Stimulated activated CD8-positive, alpha-beta memory T cell treated with anti-CD3 and anti-CD28 coated beads, Interleukin-7, amount 100 ng/mL, for 1 hour (primary cell): ENCODE measurements around the gene DCC.
"Not testable (repeated sequence)": the region's sequence is repeated elsewhere in the genome, so short reads cannot be mapped to it uniquely, and the experiment has no call there.

Source experiments
- DNase-seq, 2 donors: peaks; one replicate each; pipeline ENCODE4 v3.0.0-alpha.2; 2020; ENCODE audit warnings: low read depth in 2 of 2

The DCC gene

DNA sequence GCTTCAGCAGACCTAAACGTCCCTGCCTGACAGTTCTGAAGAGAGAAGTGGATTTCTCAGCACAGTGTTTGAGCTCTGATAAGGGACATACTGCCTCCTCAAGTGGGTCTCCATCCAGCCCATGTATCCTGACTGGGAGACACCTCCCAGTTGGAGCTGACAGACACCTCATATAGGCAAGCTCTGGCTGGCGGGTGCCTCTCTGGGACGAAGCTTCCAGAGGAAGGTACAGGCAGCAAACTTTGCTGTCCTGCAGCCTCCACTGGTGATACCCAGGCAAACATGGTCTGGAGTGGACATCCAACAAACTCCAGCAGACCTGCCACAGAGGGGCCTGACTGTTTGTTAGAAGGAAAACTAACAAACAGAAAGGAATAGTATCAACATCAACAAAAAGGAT, 1156.0 kb downstream of the DCC start:
- no peak for DNase-seq

- no peak for DNase-seq
Observed at GRCh38 chr18:53503914-53504441, 1164.0 kb downstream of the DCC start.

DNA sequence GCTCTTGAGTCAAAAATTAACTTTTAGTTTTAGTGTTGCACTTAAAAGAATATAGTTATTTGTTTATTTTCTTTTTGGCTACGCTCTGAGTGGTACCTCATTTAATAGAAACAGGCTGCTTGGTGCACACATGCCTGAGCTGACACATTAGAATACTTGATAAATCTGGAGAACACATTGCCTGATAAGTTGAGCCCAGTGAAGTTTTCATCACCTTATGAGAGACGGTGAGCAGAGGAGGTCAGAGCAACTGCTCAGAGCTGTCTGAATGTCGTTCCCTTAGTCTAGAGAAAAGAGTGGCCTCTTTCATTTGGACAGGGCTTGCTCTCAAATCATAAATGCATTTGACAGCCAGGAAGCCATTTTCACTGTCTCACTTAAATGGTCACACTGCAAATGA, 1168.5 kb downstream of the DCC start:
- DNase-seq, result no peak

GRCh38 chr18:53509886-53510285, 1169.9 kb downstream of the DCC start:
- DNase-seq, result no peak

DNA sequence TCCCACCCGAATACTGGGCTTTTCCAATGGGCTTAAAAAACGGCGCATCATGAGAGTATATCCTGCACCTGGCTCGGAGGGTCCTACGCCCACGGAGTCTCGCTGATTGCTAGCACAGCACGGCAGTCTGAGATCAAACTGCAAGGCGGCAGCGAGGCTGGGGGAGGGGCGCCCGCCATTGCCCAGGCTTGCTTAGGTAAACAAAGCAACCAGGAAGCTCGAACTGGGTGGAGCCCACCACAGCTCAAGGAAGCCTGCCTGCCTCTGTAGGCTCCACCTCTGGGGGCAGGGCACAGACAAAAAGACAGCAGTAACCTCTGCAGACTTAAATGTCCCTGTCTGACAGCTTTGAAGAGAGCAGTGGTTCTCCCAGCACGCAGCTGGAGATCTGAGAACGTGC, 1171.7 kb downstream of the DCC start:
- not testable (repeated sequence) for DNase-seq

DNA sequence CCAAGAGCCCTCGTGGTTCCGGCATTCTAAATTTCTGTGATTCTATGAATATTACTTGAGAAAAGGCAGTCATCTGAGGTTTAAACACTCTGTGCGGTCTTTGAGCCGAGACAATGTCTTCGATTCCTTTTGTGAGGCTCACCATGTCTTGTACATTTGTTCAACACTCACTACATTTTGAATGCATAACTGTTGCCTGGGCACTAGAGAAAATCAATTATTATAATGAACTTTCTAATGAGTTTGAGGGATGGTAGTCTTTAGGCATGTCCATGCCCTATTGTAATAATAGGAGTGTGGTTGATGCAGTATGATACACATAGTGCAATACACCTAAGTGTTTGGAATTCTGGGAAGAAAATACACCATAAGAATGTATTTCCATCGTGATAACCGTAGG, 1181.1 kb downstream of the DCC start:
- DNase-seq, result no peak

GRCh38 chr18:53526101-53526870, 1186.3 kb downstream of the DCC start:
- no peak for DNase-seq

- no peak for DNase-seq
Observed at GRCh38 chr18:53527365-53527764, 1187.4 kb downstream of the DCC start.

DNA sequence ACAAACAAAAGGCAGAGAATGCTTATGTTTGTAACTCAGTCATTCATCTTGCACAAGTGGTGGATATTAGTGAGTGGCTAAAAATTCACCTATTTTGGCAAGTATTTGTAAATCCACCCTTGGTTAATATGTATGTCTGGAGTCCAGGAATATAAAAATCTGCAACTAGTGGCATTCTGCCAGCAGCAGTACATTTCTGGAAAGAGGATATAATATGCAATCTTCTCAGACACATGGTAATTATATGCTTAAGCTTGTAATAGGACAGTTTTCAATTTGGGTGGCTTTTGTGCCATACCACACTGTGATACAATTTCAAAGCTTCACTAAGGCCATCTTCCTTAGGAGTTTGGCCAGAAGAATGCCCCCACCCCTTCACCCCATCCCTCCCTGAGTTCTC, 1191.2 kb downstream of the DCC start:
- DNase-seq, result no peak

GRCh38 chr18:53531896-53532295, 1191.9 kb downstream of the DCC start:
- no peak for DNase-seq

DNA sequence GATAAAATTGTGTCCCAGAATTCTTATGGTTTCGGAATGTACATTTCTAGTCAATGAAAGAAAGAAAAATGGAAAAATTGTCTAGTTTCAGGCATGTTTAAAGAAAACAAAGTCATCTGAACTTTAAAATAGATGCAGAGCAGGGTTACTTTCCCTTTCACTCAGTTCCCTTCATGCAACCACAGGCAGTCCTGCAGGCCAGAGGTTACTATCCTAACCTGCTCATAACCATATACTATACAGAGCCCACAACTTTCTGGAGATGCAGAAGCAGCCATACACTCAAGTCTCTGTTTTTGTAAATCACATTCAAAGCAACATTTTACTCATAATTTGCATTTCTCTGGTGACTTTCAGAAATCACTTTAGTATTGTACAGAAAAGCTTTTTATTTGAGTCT, 1194.2 kb downstream of the DCC start:
- no peak for DNase-seq

- DNase-seq, result no peak
Observed at GRCh38 chr18:53534695-53535094, 1194.7 kb downstream of the DCC start.

DNA sequence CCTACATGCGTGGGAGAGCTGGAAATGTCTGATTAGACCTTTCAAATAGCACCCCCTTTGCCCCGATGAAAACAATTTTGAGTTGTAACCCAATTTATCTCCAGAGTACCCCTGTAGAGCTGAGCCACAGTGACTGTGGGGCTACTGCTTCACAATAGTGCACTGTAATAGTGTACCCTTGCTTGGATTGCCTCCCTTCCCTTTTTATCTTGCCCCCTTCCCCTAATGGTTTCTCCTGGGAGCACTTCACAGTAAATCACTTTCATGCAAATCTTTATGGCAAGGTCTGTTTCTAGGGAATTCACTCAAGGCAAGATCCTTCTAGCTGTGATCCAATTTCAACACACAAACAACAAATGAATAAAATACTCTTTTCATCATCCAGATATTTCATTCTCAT, 1196.9 kb downstream of the DCC start:
- no peak for DNase-seq

DNA sequence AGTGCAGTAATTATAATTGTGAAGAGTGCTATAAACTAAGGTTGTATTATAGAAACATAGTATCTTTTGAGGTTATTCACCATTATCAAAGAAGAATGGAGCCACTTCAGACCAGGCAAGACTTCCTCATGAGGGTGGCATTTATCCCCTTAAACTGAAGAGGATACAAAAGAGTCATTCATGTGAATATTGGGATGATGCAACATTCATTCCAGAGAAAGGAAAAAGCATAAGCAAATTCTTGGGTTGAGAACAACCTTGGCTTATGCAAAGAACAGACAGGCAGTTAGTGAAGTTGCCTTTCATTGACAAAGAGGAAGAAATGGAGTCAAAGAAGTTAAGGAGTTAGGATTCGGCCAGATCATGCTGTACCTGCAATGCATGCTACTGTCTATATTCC, 1201.9 kb downstream of the DCC start:
- DNase-seq, result no peak

GRCh38 chr18:53543711-53544110, 1203.7 kb downstream of the DCC start:
- no peak for DNase-seq

DNA sequence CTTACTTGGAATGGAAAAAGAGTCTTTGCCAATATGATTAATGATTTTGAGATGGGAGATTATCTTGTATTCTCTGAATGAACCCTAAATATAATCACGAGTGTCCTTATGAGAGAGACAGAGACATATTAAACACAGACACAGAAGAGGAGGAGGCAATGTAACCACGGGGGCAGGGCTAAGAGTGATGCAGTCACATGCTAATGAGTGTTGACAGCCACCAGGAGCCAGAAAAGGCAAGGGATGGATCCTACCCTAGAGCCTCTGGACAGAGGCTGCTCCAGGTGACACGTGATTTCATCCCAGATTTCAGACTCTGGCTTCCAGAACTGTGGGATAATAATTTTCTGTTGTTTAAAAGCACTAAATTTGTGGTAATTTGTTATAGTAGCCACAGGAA, 1204.9 kb downstream of the DCC start:
- no peak for DNase-seq

DNA sequence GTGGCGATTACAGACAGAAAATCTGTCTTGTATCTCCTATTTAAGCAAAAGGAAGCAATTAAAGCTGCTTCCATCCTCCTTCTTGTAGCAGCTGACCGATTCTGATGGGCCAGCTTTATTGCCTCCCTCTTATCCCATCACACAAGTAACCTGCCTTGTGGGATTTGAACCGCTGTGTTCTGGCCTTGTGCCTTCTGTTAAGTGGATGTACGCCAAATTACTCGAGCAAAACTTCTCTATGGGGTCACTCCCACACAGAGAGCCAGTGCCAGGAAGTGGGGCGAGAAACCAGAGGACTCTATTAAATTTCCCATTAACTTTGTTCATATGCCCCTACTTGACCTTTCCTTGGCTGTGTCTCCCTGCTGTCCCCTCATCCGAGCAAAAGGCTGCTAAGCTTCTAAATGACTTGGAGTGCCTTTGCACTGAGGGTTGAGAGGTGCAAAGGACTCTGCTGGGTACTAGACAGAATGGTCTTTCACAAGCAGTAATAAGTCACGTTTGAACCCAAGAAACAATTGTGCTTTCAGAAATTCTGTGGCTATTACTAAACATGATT, 1212.0 kb downstream of the DCC start:
- no peak for DNase-seq

- no peak for DNase-seq
Observed at GRCh38 chr18:53553030-53553429, 1213.0 kb downstream of the DCC start.

DNA sequence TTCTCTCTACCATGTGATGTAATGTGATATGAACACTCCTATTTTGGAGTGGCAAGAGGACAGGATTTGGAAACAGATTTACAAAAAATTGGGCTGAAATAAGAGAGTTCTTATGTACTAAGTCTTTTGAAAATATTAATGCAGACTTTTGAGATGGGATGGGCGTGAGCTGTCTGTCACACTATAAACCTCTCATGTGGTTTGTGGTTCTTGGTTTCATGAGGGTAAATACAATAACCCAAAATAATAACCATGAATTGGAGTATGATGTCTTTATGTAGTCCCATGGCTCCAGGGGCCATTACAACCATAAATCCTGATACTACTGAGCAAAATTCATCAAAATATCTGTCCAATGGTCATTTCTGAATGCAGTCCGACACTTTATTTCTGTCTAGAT, 1216.5 kb downstream of the DCC start:
- no peak for DNase-seq

- DNase-seq, result no peak
Observed at GRCh38 chr18:53560546-53560945, 1220.5 kb downstream of the DCC start.

DNA sequence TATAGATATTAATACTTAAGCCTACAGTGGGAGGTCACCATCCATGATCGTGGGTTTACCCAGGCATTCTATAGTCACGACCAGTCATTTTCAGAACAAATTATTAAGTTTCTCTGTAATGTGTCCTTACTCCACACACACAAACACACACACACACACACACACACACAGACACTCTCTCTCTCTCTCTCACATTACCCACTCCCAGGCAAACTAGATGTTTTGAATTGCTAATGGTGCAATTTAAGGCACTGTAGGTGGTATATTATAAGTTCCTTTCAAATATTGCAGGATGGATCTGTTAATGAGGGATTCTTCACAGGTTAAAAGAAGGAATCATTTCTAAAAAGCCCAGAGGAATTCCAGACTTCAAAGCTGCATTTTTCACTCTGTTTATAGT, 1226.6 kb downstream of the DCC start:
- DNase-seq, result no peak

- no peak for DNase-seq
Observed at GRCh38 chr18:53567929-53568574, 1228.1 kb downstream of the DCC start.
